Activated CD8-positive, alpha-beta T cell treated with anti-CD3 and anti-CD28 coated beads, Interleukin-2, amount 10 ng/mL, durations not matched to agents 7 days and 5 days (primary cell): ENCODE measurements around the gene DTNB. TPM values are rescaled to one million over a fixed set of nuclear protein-coding genes. Genes with fewer than 3 reads are reported as not detected.

ENCODE experiments used
- ATAC-seq: fragments of 150-1000 bp; cut with Tn5 transposase; one replicate; pipeline ENCODE4 v1.10.0; 2021; ENCODE audit warnings: moderate library complexity
- CTCF ChIA-PET: fragments of 350-600 bp; sonication (Branson Sonifier 250); formaldehyde crosslinking; loops from one replicate; lab custom pipeline; 2021; ENCODE audit warnings: antibody characterized with exemption; lab: Charles Lee
- POLR2A ChIA-PET: fragments of 350-600 bp; sonication (Branson Sonifier 250); formaldehyde crosslinking; loops from one replicate; lab custom pipeline; 2021; ENCODE audit warnings: antibody characterized with exemption; lab: Charles Lee
- DNase-seq: peaks from one replicate; pipeline ENCODE4 v3.0.0-alpha.2; 2020
- H3K27ac Mint-ChIP-seq: one replicate; pipeline ENCODE4 v1.8.0; 2021; ENCODE audit warnings: mild to moderate bottlenecking, mixed read lengths
- H3K27me3 Mint-ChIP-seq: one replicate; pipeline ENCODE4 v1.8.0; 2021; ENCODE audit warnings: low read depth, mixed read lengths
- H3K36me3 Mint-ChIP-seq: one replicate; pipeline ENCODE4 v1.8.0; 2021; ENCODE audit warnings: low read depth, mixed read lengths
- H3K4me1 Mint-ChIP-seq: one replicate; pipeline ENCODE4 v1.8.0; 2021; ENCODE audit warnings: low read depth, mixed read lengths
- H3K4me3 Mint-ChIP-seq: one replicate; pipeline ENCODE4 v1.8.0; 2021; ENCODE audit warnings: mild to moderate bottlenecking, mixed read lengths
- H3K9me3 Mint-ChIP-seq: one replicate; pipeline ENCODE4 v1.8.0; 2022; ENCODE audit warnings: mixed read lengths; ENCODE audit not compliant: insufficient read depth
- microRNA-seq: library from miRNA; unstranded; fragments of <30 nt; microRNA quantifications from one replicate; pipeline ENCODE4 v1.2.0, GENCODE V29; 2022
- total RNA-seq, 2 experiments: library from RNA; stranded (reverse); gene quantifications; one replicate each; pipeline ENCODE4 v1.2.3, GENCODE V29; 2021

The DTNB gene
- total RNA-seq, 2 experiments from 2014 or later: 29.2 to 31.2 TPM

DNA sequence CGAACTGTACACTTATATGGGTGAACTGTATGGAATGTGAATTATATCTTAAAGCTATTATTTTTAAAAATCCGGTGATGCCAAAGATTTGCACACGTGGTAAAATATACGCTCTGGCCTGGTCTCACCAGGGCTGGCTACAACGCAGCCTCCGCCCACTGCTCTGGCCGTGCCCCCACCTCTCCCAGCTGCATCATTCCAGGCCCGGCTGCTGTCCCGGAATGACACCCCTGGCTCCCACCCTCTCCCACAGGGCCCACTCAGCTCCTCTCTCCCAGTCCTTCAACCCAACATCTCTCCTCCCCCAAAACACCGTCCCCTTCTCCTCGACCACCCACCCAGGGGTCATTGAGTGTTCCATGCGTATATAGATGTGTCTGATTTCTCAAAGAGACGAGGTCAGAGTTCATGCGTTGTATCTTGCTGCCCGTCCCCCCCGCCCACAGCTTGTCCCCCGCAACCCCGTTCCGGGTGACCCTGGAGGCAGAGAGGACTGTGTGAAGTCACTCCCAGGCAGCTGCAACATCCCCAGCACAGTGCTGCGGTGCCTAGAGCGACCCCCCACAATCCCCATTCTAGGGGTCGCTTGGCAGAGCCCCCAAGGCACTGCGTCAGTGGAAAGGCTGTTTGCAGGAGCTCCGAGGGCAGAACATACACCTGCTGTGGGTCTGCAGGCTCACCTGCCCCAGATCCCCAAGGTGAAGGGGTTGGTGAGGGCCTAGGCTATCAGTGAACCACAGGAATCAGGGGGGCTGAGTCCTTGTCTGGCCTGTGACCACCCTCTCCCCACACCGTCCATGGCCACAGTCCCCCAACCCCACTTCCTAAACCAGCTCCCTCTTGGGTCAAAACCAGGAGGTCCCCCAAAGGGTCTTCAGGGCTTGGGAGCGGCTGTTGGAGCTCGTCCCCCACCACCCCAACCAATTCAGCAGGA, 345.0 kb downstream of the DTNB start:
- Mint-ChIP-seq H3K4me1 (peaks cover 30% of the 10 kb centered on the region), H3K36me3 (peaks cover 32% of the 10 kb centered on the region), H3K9me3 (peaks cover 14% of the 10 kb centered on the region), H3K27ac (no peak overlapping the region), H3K27me3 (no peaks in the 10 kb centered on the region), H3K4me3 (no peak overlapping the region)
- POLR2A ChIA-PET: interaction anchor here (0.6 to 1.8 kb wide), 4 partner anchors 11 to 1424 kb away, joined by 3 to 7 read pairs (median 4); no protein-coding TSS in a partner anchor
- DNase-seq (no peak), ATAC-seq (no peak)
- CTCF ChIA-PET: interaction anchor here (2.5 kb wide), 1 partner anchor 34 kb away, joined by 9 read pairs; no protein-coding TSS in a partner anchor

Small RNA genes within 50 kb of the gene (microRNA-seq; reads per million reads assigned to microRNA genes)
- 794 reads per million, percentile 81 among the genes with 10 or more reads in this experiment for gene MIR1301

Other genes starting within 250 kb of the DTNB start
- 10 to 100 TPM; 44.0 to 45.0 TPM for gene ASXL2, start 204.9 kb upstream of the DTNB start, total RNA-seq